ENCODE measurements around the gene RANBP3L.

DNA sequence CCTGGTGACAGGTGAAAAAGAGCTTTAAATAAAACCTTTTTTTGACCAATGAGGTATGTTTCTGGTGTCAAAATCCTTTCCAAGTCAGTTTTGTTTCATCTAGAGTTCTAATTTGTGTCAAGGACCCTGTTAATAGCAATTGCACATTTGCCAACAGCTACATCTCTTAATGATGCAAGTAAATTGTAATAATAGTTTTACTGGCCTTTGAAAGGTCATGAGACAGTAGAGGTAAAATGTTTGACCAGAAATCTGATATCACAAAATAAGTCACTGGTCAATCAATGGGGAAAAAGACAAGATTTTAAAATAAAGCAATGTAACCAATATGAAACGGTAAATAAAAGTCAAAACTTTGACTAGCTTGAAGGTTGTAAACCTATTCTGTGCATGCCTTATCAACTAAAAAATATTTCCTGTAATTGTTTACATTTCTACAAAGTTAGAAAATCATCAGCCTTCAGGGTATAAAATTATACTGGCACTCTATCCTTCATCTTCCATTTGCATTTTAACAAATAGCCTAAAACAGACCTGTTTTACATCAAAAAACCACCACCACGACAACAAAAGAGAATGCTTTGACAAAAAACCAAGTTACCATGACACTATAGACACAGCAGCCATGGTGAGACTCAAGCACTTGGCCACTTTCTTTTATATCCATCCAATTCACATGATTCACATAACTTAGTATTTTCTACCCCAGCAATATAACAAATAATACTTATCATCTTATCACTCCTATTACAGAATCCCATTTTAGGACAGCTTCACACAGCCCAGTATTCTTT, 63.0 kb downstream of the RANBP3L start:
- TF ChIP-seq, protein P1, sequence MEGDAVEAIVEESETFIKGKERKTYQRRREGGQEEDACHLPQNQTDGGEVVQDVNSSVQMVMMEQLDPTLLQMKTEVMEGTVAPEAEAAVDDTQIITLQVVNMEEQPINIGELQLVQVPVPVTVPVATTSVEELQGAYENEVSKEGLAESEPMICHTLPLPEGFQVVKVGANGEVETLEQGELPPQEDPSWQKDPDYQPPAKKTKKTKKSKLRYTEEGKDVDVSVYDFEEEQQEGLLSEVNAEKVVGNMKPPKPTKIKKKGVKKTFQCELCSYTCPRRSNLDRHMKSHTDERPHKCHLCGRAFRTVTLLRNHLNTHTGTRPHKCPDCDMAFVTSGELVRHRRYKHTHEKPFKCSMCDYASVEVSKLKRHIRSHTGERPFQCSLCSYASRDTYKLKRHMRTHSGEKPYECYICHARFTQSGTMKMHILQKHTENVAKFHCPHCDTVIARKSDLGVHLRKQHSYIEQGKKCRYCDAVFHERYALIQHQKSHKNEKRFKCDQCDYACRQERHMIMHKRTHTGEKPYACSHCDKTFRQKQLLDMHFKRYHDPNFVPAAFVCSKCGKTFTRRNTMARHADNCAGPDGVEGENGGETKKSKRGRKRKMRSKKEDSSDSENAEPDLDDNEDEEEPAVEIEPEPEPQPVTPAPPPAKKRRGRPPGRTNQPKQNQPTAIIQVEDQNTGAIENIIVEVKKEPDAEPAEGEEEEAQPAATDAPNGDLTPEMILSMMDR (IDR thresholded peaks at IDR 0.05), result no peak
- TF ChIP-seq CEBPB (IDR thresholded peaks at IDR 0.05), result no peak
- no peak for TF ChIP-seq MAZ (IDR thresholded peaks at IDR 0.05; ENCODE audit: borderline replicate concordance, low read depth, low read length)
- TF ChIP-seq ESRRA (IDR thresholded peaks at IDR 0.05; ENCODE audit: borderline replicate concordance, low read length), result no peak
- TF ChIP-seq NFE2L2 (conservative IDR thresholded peaks at IDR 0.05; ENCODE audit: low read length), result no peak
- TF ChIP-seq BHLHE40 (IDR thresholded peaks at IDR 0.05; ENCODE audit: low read depth, low read length), result no peak
- no peak for TF ChIP-seq ZC3H11A (IDR thresholded peaks at IDR 0.05)
- TF ChIP-seq SMC3 (IDR thresholded peaks at IDR 0.05), result no peak
- TF ChIP-seq POLR2A (IDR thresholded peaks at IDR 0.05; ENCODE audit: low read length), result no peak
- TF ChIP-seq, protein P2, sequence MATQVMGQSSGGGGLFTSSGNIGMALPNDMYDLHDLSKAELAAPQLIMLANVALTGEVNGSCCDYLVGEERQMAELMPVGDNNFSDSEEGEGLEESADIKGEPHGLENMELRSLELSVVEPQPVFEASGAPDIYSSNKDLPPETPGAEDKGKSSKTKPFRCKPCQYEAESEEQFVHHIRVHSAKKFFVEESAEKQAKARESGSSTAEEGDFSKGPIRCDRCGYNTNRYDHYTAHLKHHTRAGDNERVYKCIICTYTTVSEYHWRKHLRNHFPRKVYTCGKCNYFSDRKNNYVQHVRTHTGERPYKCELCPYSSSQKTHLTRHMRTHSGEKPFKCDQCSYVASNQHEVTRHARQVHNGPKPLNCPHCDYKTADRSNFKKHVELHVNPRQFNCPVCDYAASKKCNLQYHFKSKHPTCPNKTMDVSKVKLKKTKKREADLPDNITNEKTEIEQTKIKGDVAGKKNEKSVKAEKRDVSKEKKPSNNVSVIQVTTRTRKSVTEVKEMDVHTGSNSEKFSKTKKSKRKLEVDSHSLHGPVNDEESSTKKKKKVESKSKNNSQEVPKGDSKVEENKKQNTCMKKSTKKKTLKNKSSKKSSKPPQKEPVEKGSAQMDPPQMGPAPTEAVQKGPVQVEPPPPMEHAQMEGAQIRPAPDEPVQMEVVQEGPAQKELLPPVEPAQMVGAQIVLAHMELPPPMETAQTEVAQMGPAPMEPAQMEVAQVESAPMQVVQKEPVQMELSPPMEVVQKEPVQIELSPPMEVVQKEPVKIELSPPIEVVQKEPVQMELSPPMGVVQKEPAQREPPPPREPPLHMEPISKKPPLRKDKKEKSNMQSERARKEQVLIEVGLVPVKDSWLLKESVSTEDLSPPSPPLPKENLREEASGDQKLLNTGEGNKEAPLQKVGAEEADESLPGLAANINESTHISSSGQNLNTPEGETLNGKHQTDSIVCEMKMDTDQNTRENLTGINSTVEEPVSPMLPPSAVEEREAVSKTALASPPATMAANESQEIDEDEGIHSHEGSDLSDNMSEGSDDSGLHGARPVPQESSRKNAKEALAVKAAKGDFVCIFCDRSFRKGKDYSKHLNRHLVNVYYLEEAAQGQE (IDR thresholded peaks at IDR 0.05), result no peak
- no peak for TF ChIP-seq HOXB5 (CRISPR knock-in tag; IDR thresholded peaks at IDR 0.05)

Data from A549 (cell line).